Right atrium auricular region (tissue), 2 donors: ENCODE measurements around the gene SQSTM1. TPM values are rescaled to one million over a fixed set of nuclear protein-coding genes. Genes with fewer than 3 reads are reported as not detected.
A peak's percentile ranks its signal among the peaks of the same experiment; 100 is the strongest.
"Not testable (repeated sequence)": the region's sequence is repeated elsewhere in the genome, so short reads cannot be mapped to it uniquely, and the experiment has no call there.

Source experiments
- DNase-seq: peaks from one replicate; pipeline ENCODE4 v3.0.0-alpha.2; 2019; ENCODE audit warnings: low spot score
- H3K27ac ChIP-seq, 2 donors: fragments of 200-600 bp; sonication (generic); 1 replicate in 1 of 2; 2 replicates in 1 of 2; pipeline ENCODE4 v1.5.1; 2016 to 2019
- H3K27me3 ChIP-seq, 2 donors: fragments of 200-600 bp; sonication (generic); one replicate each; pipeline versions ENCODE4 v1.5.1 to v1.6.0; 2017 to 2019
- H3K36me3 ChIP-seq: fragments of 200-600 bp; sonication (generic); one replicate; pipeline ENCODE4 v1.5.1; 2016
- H3K4me1 ChIP-seq, 2 donors: fragments of 200-600 bp; sonication (generic); one replicate each; pipeline versions ENCODE4 v1.5.1 to v1.6.0; 2017 to 2019
- H3K4me3 ChIP-seq, 2 donors: fragments of 200-600 bp; sonication (generic); 1 replicate in 1 of 2; 2 replicates in 1 of 2; pipeline ENCODE4 v1.5.1; 2017 to 2019; ENCODE audit warnings: mild to moderate bottlenecking in 1 of 2, moderate library complexity in 1 of 2
- H3K9me3 ChIP-seq, 2 donors: fragments of 200-600 bp; sonication (generic); one replicate each; pipeline ENCODE4 v1.5.1; 2019
- CTCF ChIP-seq, 2 donors: fragments of 200-600 bp; sonication (generic); IDR thresholded peaks; one replicate each; pipeline ENCODE4 v1.5.1; 2019; ENCODE audit warnings: antibody characterized with exemption in 2 of 2
- total RNA-seq, 2 donors: library from RNA; depleted of rRNA; stranded (reverse); fragments of >200 nt; gene quantifications; one replicate each; pipeline ENCODE4 v1.1.0, GENCODE V29; 2016

The SQSTM1 gene
- total RNA-seq, 2 donors from 2014 or later, result 379 to 436 TPM

GRCh38 chr5:179868541-179868940, 47.8 kb downstream of the SQSTM1 start:
- DNase-seq, result no peak
- peaks cover 0 to 11% of the 10 kb centered on the region in 2 donors for H3K4me1 ChIP-seq
- no peak for TF ChIP-seq CTCF (IDR thresholded peaks at IDR 0.05)
- no peaks in the 10 kb centered on the region for H3K9me3 ChIP-seq
- peaks cover 44% of the 10 kb centered on the region for H3K36me3 ChIP-seq
- H3K4me3 ChIP-seq, result no peak overlapping the region
- H3K27ac ChIP-seq, result no peak overlapping the region
- no peaks in the 10 kb centered on the region for H3K27me3 ChIP-seq

DNA sequence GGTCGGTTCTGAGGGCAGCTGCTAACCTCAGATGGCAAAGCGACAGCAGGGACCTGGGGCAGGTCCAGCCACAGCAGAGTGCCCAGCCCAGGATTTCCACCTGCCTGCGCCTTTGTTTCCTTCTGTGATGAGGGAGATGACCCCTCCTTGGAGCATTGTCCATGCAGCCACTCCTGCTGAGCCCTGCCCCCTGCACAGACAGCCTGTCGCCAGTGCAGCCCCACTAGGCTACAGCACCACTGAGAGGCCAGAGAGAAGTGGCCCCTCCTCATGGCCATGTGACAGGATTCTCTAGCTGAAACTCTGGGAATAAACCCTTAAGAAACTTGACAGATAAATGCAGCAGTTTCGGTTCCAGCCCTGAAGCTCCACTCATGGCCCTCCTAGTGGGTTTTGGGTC, 48.4 kb downstream of the SQSTM1 start:
- Histone ChIP-seq H3K27ac (no peak overlapping the region), H3K4me1 (peaks cover 0 to 11% of the 10 kb centered on the region in 2 donors), H3K9me3 (no peaks in the 10 kb centered on the region), H3K36me3 (peaks cover 46% of the 10 kb centered on the region), H3K27me3 (no peaks in the 10 kb centered on the region), H3K4me3 (no peak overlapping the region)
- DNase-seq, result no peak
- no peak for TF ChIP-seq CTCF (IDR thresholded peaks at IDR 0.05)

GRCh38 chr5:179869641-179870402, 49.1 kb downstream of the SQSTM1 start:
- DNase-seq, result no peak
- H3K27me3 ChIP-seq, result no peaks in the 10 kb centered on the region
- no peak for TF ChIP-seq CTCF (IDR thresholded peaks at IDR 0.05)
- no peaks in the 10 kb centered on the region for H3K9me3 ChIP-seq
- peaks cover 51% of the 10 kb centered on the region for H3K36me3 ChIP-seq
- H3K27ac ChIP-seq, result peak overlapping the region in 1 of 2 donors; percentile 31
- peaks cover 0 to 11% of the 10 kb centered on the region in 2 donors for H3K4me1 ChIP-seq
- H3K4me3 ChIP-seq, result no peak overlapping the region

- H3K4me3 ChIP-seq, result no peak overlapping the region
- H3K27me3 ChIP-seq, result no peaks in the 10 kb centered on the region
- DNase-seq, result no peak
- no peak for TF ChIP-seq CTCF (IDR thresholded peaks at IDR 0.05)
- H3K36me3 ChIP-seq, result peaks cover 56% of the 10 kb centered on the region
- H3K9me3 ChIP-seq, result no peaks in the 10 kb centered on the region
- H3K27ac ChIP-seq, result peak overlapping the region in 1 of 2 donors; percentile 31
- H3K4me1 ChIP-seq, result peaks cover 0 to 11% of the 10 kb centered on the region in 2 donors
Measured at GRCh38 chr5:179870403-179870903, 49.7 kb downstream of the SQSTM1 start.

DNA sequence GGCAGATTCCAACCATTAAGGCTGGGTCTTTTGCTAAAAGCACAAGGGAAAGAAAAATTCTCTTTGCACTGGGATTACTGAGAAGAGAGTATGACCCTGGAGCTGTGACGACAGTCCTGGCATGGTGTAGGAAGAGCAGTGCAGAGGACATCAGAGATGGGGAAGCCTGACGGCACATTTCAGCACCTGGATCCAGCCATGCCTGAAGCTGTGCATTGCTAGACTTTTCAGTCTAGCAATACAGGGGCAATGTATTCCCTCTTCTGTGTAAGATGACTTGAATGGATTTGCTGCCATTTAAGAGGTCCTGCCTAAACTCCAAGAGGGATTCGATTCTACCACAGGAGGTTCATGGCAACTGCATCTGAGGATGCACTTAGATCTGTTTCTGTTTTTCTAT, 50.2 kb downstream of the SQSTM1 start:
- peaks cover 0 to 11% of the 10 kb centered on the region in 2 donors for H3K4me1 ChIP-seq
- peak overlapping the region in 1 of 2 donors; percentile 31 for H3K27ac ChIP-seq
- DNase-seq, result no peak
- H3K9me3 ChIP-seq, result no peaks in the 10 kb centered on the region
- no peak overlapping the region for H3K4me3 ChIP-seq
- no peak for TF ChIP-seq CTCF (IDR thresholded peaks at IDR 0.05)
- H3K36me3 ChIP-seq, result peaks cover 60% of the 10 kb centered on the region
- no peaks in the 10 kb centered on the region for H3K27me3 ChIP-seq

DNA sequence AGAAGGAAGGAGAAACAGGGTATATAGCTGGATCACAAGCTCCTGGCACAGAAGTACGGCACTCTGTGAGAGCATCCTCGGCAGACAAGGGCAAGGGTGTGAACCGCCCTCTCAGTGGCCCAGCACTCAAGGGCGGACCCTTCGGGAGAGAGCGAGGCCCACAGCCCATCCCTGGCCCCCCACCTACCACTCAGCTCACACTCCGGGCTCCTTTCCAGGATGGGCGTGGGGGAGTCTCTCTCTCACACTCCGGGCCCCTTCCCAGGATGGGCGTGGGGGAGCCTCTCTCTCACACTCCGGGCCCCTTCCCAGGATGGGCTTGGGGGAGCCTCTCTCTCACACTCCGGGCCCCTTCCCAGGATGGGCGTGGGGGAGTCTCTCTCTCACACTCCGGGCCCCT, 50.8 kb downstream of the SQSTM1 start:
- DNase-seq, H3K27ac ChIP-seq, H3K27me3 ChIP-seq, H3K9me3 ChIP-seq, H3K4me3 ChIP-seq: not testable (repeated sequence)
- H3K4me1 ChIP-seq, result peaks cover 0 to 11% of the 10 kb centered on the region in 2 donors
- H3K36me3 ChIP-seq, result peaks cover 61% of the 10 kb centered on the region
